K562 (cell line): ENCODE results near the gene USP20. TPM values are rescaled to one million over a fixed set of nuclear protein-coding genes. Genes with fewer than 3 reads are reported as not detected.

Source experiments
- ATAC-seq: fragments of 200-7000 bp; cut with Tn5 transposase; 3 replicates; pipeline ENCODE4 v1.9.1; 2020; ENCODE audit warnings: moderate library complexity
- BruUV-seq: library from RNA; stranded (reverse); fragments of 400-500 nt; replicated peaks from 2 replicates; lab custom pipeline; 2021; lab: Mats Ljungman, UMichigan
- CTCF ChIA-PET: fragments of 300-600 bp; formaldehyde crosslinking; extraction: SDS; loops from one replicate; lab custom pipeline; 2021; ENCODE audit warnings: low intra/inter-chr PET ratio; lab: Yijun Ruan, JAX
- POLR2A ChIA-PET: fragments of 300-600, 350-650 bp; sonication (Branson Sonifier 250); formaldehyde crosslinking; extraction: SDS; loops from one replicate; lab custom pipeline; 2021; ENCODE audit warnings: antibody characterized with exemption, inconsistent platforms; lab: Yijun Ruan, JAX
- DNase-seq, 4 experiments: peaks; one replicate each; pipeline versions ENCODE4 v3.0.0 to v3.0.0-alpha.2; 2011 to 2018; ENCODE audit warnings: low spot score in 3 of 4, mixed read lengths in 3 of 4; ENCODE audit errors: extremely low read depth in 1 of 4
- FAIRE-seq: peaks from 2 replicates; lab custom pipeline; 2011; peaks lifted over from hg19 to GRCh38; lab: Jason Lieb, UNC
- H2AFZ ChIP-seq: 2 replicates; pipeline ENCODE4 v1.6.0; 2011; ENCODE audit warnings: low read depth, low read length, control low read depth, inconsistent platforms
- H3K27ac ChIP-seq: fragments of 200-600 bp; 3 replicates; pipeline ENCODE4 v1.8.0; 2011; ENCODE audit warnings: low read depth, mild to moderate bottlenecking, control low read depth, inconsistent platforms, low read length, moderate library complexity, mixed read lengths; ENCODE audit errors: extremely low read depth
- H3K27me3 ChIP-seq, 2 experiments: fragments of 300-600 bp in 1 of 2; 2 replicates in 1 of 2; 3 replicates in 1 of 2; pipeline versions ENCODE4 v1.6.0 to v1.8.0; 2011; ENCODE audit warnings: inconsistent platforms in 2 of 2, low read length in 2 of 2, mild to moderate bottlenecking in 1 of 2, mixed read lengths in 1 of 2, moderate library complexity in 1 of 2; ENCODE audit not compliant: control insufficient read depth in 2 of 2, insufficient read depth in 2 of 2
- H3K36me3 ChIP-seq: fragments of 300-600 bp; 3 replicates; pipeline ENCODE4 v1.8.0; 2011; ENCODE audit warnings: mild to moderate bottlenecking, low read length, inconsistent platforms; ENCODE audit not compliant: control insufficient read depth, insufficient read depth
- H3K4me1 ChIP-seq, 2 experiments: fragments of 200-600 bp in 1 of 2; replicated peaks in 1 of 2; 2 replicates in 1 of 2; 3 replicates in 1 of 2; pipeline versions ENCODE4 v1.5.1 to v1.8.0; 2011; ENCODE audit warnings: inconsistent platforms in 2 of 2, low read length in 2 of 2, mild to moderate bottlenecking in 1 of 2, mixed read lengths in 1 of 2, moderate library complexity in 1 of 2; ENCODE audit not compliant: control insufficient read depth in 2 of 2, insufficient read depth in 2 of 2
- H3K4me2 ChIP-seq: 2 replicates; pipeline ENCODE4 v1.6.1; 2011; ENCODE audit warnings: low read length, control low read depth, inconsistent platforms, mixed read lengths; ENCODE audit not compliant: insufficient read depth
- H3K4me3 ChIP-seq: fragments of 200-600 bp; sonication (generic), shearing (Covaris generic); 2 replicates; pipeline ENCODE4 v1.5.1; 2016; ENCODE audit warnings: control low read depth, inconsistent platforms
- H3K79me2 ChIP-seq: fragments of 200-600 bp; 3 replicates; pipeline ENCODE4 v1.8.0; 2011; ENCODE audit warnings: low read length, inconsistent platforms; ENCODE audit not compliant: control insufficient read depth, insufficient read depth
- H3K9ac ChIP-seq, 2 experiments: 2 replicates each; pipeline versions ENCODE4 v1.6.0 to v1.6.1; 2011; ENCODE audit warnings: low read depth in 2 of 2, low read length in 2 of 2, control low read depth in 1 of 2, inconsistent platforms in 1 of 2, mild to moderate bottlenecking in 1 of 2, mixed read lengths in 1 of 2; ENCODE audit not compliant: insufficient read depth in 1 of 2
- H3K9me1 ChIP-seq: one replicate; pipeline ENCODE4 v1.6.0; 2011; ENCODE audit warnings: inconsistent platforms, mild to moderate bottlenecking, low read length, moderate library complexity; ENCODE audit not compliant: control insufficient read depth, insufficient read depth
- H3K9me3 ChIP-seq: replicated peaks from 2 replicates; pipeline ENCODE4 v1.5.1; 2011; ENCODE audit warnings: low read depth, low read length, inconsistent platforms; ENCODE audit not compliant: control insufficient read depth, insufficient read depth
- H4K20me1 ChIP-seq: replicated peaks from 2 replicates; pipeline ENCODE4 v1.6.1; 2011; ENCODE audit warnings: low read length, inconsistent platforms, mixed read lengths; ENCODE audit not compliant: control insufficient read depth, insufficient read depth
- ADNP ChIP-seq: fragments of 200-800 bp; sonication (Bioruptor generic); IDR thresholded peaks from 2 replicates; pipeline ENCODE4 v1.6.1; 2016; ENCODE audit warnings: missing genetic modification characterization, missing compliant biosample characterization
- CCNT2 ChIP-seq: IDR thresholded peaks from 2 replicates; pipeline ENCODE4 v1.6.1; 2011; ENCODE audit warnings: borderline replicate concordance, low read depth, mild to moderate bottlenecking, moderate library complexity, mixed read lengths, low read length; ENCODE audit not compliant: insufficient read length; ENCODE audit errors: extremely low read depth
- DDX20 ChIP-seq: fragments of 450-650 bp; IDR thresholded peaks from 2 replicates; pipeline ENCODE4 v1.6.1; 2016; ENCODE audit warnings: missing genetic modification characterization, low read depth, mild to moderate bottlenecking, missing compliant biosample characterization, moderate library complexity
- ETS2 ChIP-seq: IDR thresholded peaks from 2 replicates; pipeline ENCODE4 v1.6.1; 2016; ENCODE audit warnings: borderline replicate concordance, missing genetic modification characterization, mild to moderate bottlenecking, moderate library complexity, missing compliant biosample characterization; ENCODE audit not compliant: poor library complexity, severe bottlenecking
- FOXO4 ChIP-seq: fragments of 450-650 bp; formaldehyde crosslinking; IDR thresholded peaks from 2 replicates; pipeline ENCODE4 v1.4.0; 2020; ENCODE audit warnings: mild to moderate bottlenecking, moderate library complexity
- GABPB2 ChIP-seq: fragments of 250-450 bp; sonication (Bioruptor Pico); conservative IDR thresholded peaks from 2 replicates; pipeline ENCODE4 v1.5.1; 2021; ENCODE audit warnings: mild to moderate bottlenecking
- JUN ChIP-seq, 2 experiments: sonication (generic) in 1 of 2; formaldehyde crosslinking in 1 of 2; IDR thresholded peaks; 2 replicates each; pipeline versions ENCODE4 v1.6.1 to v1.8.0; 2012 to 2022; ENCODE audit warnings: borderline replicate concordance in 2 of 2, mild to moderate bottlenecking in 2 of 2, improper control_type of control experiment in 1 of 2, low read depth in 1 of 2, low read length in 1 of 2, missing genetic modification reagents in 1 of 2
- MTF1 ChIP-seq: fragments of 250-450 bp; sonication (Bioruptor Pico); IDR thresholded peaks from 2 replicates; pipeline ENCODE4 v1.9.0; 2021; ENCODE audit warnings: moderate library complexity, mild to moderate bottlenecking, inconsistent platforms, borderline replicate concordance
- POLR2G ChIP-seq: fragments of 200-400 bp; formaldehyde crosslinking; IDR thresholded peaks from 2 replicates; pipeline ENCODE4 v1.6.1; 2017; ENCODE audit warnings: low read depth, mild to moderate bottlenecking, antibody characterized with exemption, low read length, moderate library complexity
- POU5F1 ChIP-seq: fragments of 150-350 bp; IDR thresholded peaks from 2 replicates; pipeline ENCODE4 v1.6.1; 2014; ENCODE audit warnings: borderline replicate concordance, low read length, low read depth, mild to moderate bottlenecking; ENCODE audit not compliant: partially characterized antibody
- TFAM ChIP-seq: fragments of 250-450 bp; sonication (Bioruptor Pico); conservative IDR thresholded peaks from 2 replicates; pipeline ENCODE4 v1.5.0; 2021; ENCODE audit warnings: mild to moderate bottlenecking, moderate library complexity
- ZBTB26 ChIP-seq: fragments of 450-650 bp; formaldehyde crosslinking; IDR thresholded peaks from 2 replicates; pipeline ENCODE4 v1.4.0; 2022; ENCODE audit warnings: missing genetic modification characterization
- ZNF133 ChIP-seq: fragments of 250-450 bp; sonication (Bioruptor Pico); IDR thresholded peaks from 2 replicates; pipeline ENCODE4 v1.4.0; 2020; ENCODE audit warnings: mild to moderate bottlenecking
- ZNF354B ChIP-seq: fragments of 250-450 bp; sonication (Bioruptor Pico); IDR thresholded peaks from 2 replicates; pipeline ENCODE4 v1.4.0; 2020
- WGBS: fragments of 100-300 bp; shearing (Covaris generic); methylation state at CpG from one replicate; pipeline ENCODE4 v1.1.6; 2016; ENCODE audit warnings: low coverage, mixed read lengths; ENCODE audit not compliant: insufficient coverage; ENCODE audit errors: missing lambda C conversion rate; 5-methylcytosine and 5-hydroxymethylcytosine counted together
- in situ Hi-C: fragments of 300-500 bp; cut with MboI; formaldehyde crosslinking; loops from 4 replicates; pipeline ENCODE4 v1.15.0; 2018; ENCODE audit warnings: inconsistent platforms, mixed read lengths
- intact Hi-C: fragments of 100-400 bp; cut with micrococcal nuclease; formaldehyde crosslinking; loops from 2 replicates; pipeline ENCODE4 v1.14.2; 2022
- polyA plus RNA-seq, 8 experiments: library from polyadenylated mRNA; depleted of rRNA in 4 of 8; stranded (reverse) in 5 of 8; unstranded in 3 of 8; fragments of >200 nt; fragmentation: Nextera tagmentation in 2 of 8; fragmentation: Illumina TruSeq in 1 of 8; extraction: Ambion mirVana in 2 of 8; extraction: Trizol in 1 of 8; gene quantifications; 2 replicates each; pipeline versions ENCODE4 v1.2.1 to v1.2.3, GENCODE V29; 2011 to 2014; ENCODE audit warnings: inconsistent platforms in 1 of 8, missing spikeins in 1 of 8
- total RNA-seq, 7 experiments: library from RNA; depleted of rRNA in 6 of 7; stranded (reverse); fragments of >200 nt in 6 of 7; fragmentation: Illumina TruSeq in 2 of 7; extraction: Trizol in 2 of 7; gene quantifications; 2 replicates each; pipeline versions ENCODE4 v1.2.1 to v1.2.3, GENCODE V29; 2011 to 2021; ENCODE audit warnings: low replicate concordance in 1 of 7

USP20 gene
- total and polyA plus RNA-seq, 9 of the 15 experiments (the other 6 are each of a cell fraction or from before 2014, with no cell fraction given) = 1.9 to 136 (median 49.1) TPM

- Histone ChIP-seq H3K9ac (peak overlapping the region; percentile 68 to 69; a peak in 3 of 4 replicates), H3K27ac (peak overlapping the region; percentile 93), H3K79me2 (peaks cover 39% of the 10 kb centered on the region), H3K4me2 (peak overlapping the region; percentile 76), H3K36me3 (peaks cover 83% of the 10 kb centered on the region), H3K9me1 (peaks cover 4% of the 10 kb centered on the region), H3K4me1 (peaks cover 58 to 80% of the 10 kb centered on the region in 2 experiments), H3K4me3 (peak overlapping the region; percentile 0; the same call in 1 of the 2 replicates), H3K27me3 (no peaks in the 10 kb centered on the region), H3K9me3 (no peaks in the 10 kb centered on the region), H4K20me1 (no peaks in the 10 kb centered on the region), H2AFZ (peak overlapping the region; percentile 33; the same call in 1 of the 2 replicates)
- peak; percentile 97 to 100 (median 98) for DNase-seq
- intact Hi-C loops = loop anchor here (1.0 kb wide), 4 partner anchors 16 to 39 kb away; partner anchors contain the start of genes C9orf78, TOR1A and USP20
- ATAC-seq = peak; percentile 91
- in situ Hi-C loops = no loop called here
- ChIA-PET CTCF (no interaction called here), POLR2A (interaction anchor here (0.5 to 9.4 kb wide), 17 partner anchors 8 to 1588 kb away, joined by 3 to 91 read pairs (median 4); partner anchors contain the start of gene GOLGA2)
- BruUV-seq = no TSS peak
- WGBS = 2% methylated on average over 14 of the region's 14 CpGs
- peak; percentile 99 for FAIRE-seq
- TF ChIP-seq JUN (IDR thresholded peaks at IDR 0.05; ENCODE audit: borderline replicate concordance, low read depth, low read length) = peak; percentile 99
- TF ChIP-seq JUN (CRISPR knock-in tag; IDR thresholded peaks at IDR 0.05; ENCODE audit: borderline replicate concordance) = peak; percentile 93; the same call in 1 of the 2 replicates
- TF ChIP-seq CCNT2 = peak; percentile 99
- TF ChIP-seq GABPB2 = peak; percentile 10; the same call in 1 of the 2 replicates
- TF ChIP-seq ADNP = no peak
- TF ChIP-seq POU5F1 = peak; percentile 21
- peak; percentile 83; the same call in 1 of the 2 replicates for TF ChIP-seq FOXO4 (CRISPR knock-in tag)
- TF ChIP-seq DDX20 (tag) = no peak; the same call in 1 of the 2 replicates
- TF ChIP-seq ZBTB26 (CRISPR knock-in tag) = peak; percentile 47; the same call in 1 of the 2 replicates
- TF ChIP-seq MTF1 (CRISPR knock-in tag) = no peak
- TF ChIP-seq TFAM = no peak
- TF ChIP-seq POLR2G = peak; percentile 80
- peak; percentile 100 for TF ChIP-seq ETS2
- 0 out of 2 replicates have a peak, but pooled peaks have one; percentile 13 for TF ChIP-seq ZNF354B
- peak; percentile 11; the same call in 1 of the 2 replicates for TF ChIP-seq ZNF133 (CRISPR knock-in tag)
Observed at GRCh38 chr9:129863059-129863690, 27.9 kb downstream of the USP20 start.
